PC-9 (cell line): ENCODE measurements around the gene HMGB2. TPM values are rescaled to one million over a fixed set of nuclear protein-coding genes. Genes with fewer than 3 reads are reported as not detected.

Experiments
- Bru-seq: library from RNA; stranded (reverse); fragments of 400-500 nt; gene quantifications from one replicate; lab custom pipeline; 2021; lab: Mats Ljungman, UMichigan
- BruChase-seq, 2 experiments: library from RNA; stranded (reverse); fragments of 400-500 nt; gene quantifications; one replicate each; lab custom pipeline; 2021; lab: Mats Ljungman, UMichigan
- BruUV-seq: library from RNA; stranded (reverse); fragments of 400-500 nt; replicated peaks from 2 replicates; lab custom pipeline; 2021; lab: Mats Ljungman, UMichigan
- CTCF ChIA-PET: fragments of 300-600 bp; sonication (Branson Sonifier 250); formaldehyde crosslinking; loops from one replicate; lab custom pipeline; 2022; ENCODE audit warnings: antibody characterized with exemption; lab: Charles Lee
- POLR2A ChIA-PET: fragments of 300-600 bp; sonication (Branson Sonifier 250); formaldehyde crosslinking; loops from one replicate; lab custom pipeline; 2022; ENCODE audit warnings: antibody characterized with exemption; ENCODE audit not compliant: unreplicated experiment; lab: Charles Lee
- DNase-seq, 2 experiments: peaks; one replicate each; pipeline versions ENCODE4 v3.0.0 to v3.0.0-alpha.2; 2015 to 2022; ENCODE audit warnings: mixed read lengths in 1 of 2
- H2AFZ ChIP-seq: fragments of 200-600 bp; sonication (generic); 2 replicates; pipeline ENCODE4 v1.8.1; 2017; ENCODE audit warnings: antibody characterized with exemption
- H3F3A ChIP-seq: fragments of 200-600 bp; sonication (generic); 2 replicates; pipeline ENCODE4 v1.8.1; 2017; ENCODE audit warnings: antibody characterized with exemption, mild to moderate bottlenecking, low read depth; ENCODE audit not compliant: insufficient read depth
- H3K27ac ChIP-seq: fragments of 200-600 bp; sonication (generic); 2 replicates; pipeline ENCODE4 v1.6.1; 2016; ENCODE audit warnings: mixed run types
- H3K27me3 ChIP-seq: fragments of 200-600 bp; sonication (generic); 2 replicates; pipeline ENCODE4 v1.6.1; 2016; ENCODE audit warnings: low read depth, mixed run types; ENCODE audit not compliant: insufficient read depth
- H3K36me3 ChIP-seq: fragments of 200-600 bp; sonication (generic); 2 replicates; pipeline ENCODE4 v1.6.1; 2016; ENCODE audit warnings: low read depth, mixed run types
- H3K4me1 ChIP-seq: fragments of 200-600 bp; sonication (generic); replicated peaks from 2 replicates; pipeline ENCODE4 v1.6.1; 2016; ENCODE audit warnings: mixed run types; ENCODE audit not compliant: insufficient read depth
- H3K4me2 ChIP-seq: fragments of 200-600 bp; sonication (generic); 2 replicates; pipeline ENCODE4 v1.6.1; 2017; ENCODE audit warnings: mixed run types
- H3K4me3 ChIP-seq: fragments of 200-600 bp; sonication (generic); 2 replicates; pipeline ENCODE4 v1.6.1; 2016; ENCODE audit warnings: mixed run types
- H3K79me2 ChIP-seq: fragments of 200-600 bp; sonication (generic); 2 replicates; pipeline ENCODE4 v1.6.1; 2017; ENCODE audit warnings: low read depth, mixed run types
- H3K9me2 ChIP-seq: fragments of 200-600 bp; sonication (generic); 2 replicates; pipeline ENCODE4 v1.8.1; 2017; ENCODE audit warnings: mild to moderate bottlenecking; ENCODE audit not compliant: insufficient read depth
- H3K9me3 ChIP-seq: fragments of 200-600 bp; sonication (generic); 2 replicates; pipeline ENCODE4 v1.8.1; 2016; ENCODE audit warnings: low read depth; ENCODE audit not compliant: insufficient read depth
- H4K20me1 ChIP-seq: fragments of 200-600 bp; sonication (generic); 2 replicates; pipeline ENCODE4 v1.8.1; 2017; ENCODE audit not compliant: insufficient read depth
- EZH2 ChIP-seq: fragments of 200-600 bp; sonication (generic); IDR thresholded peaks from 2 replicates; pipeline ENCODE4 v1.8.0; 2017; ENCODE audit warnings: antibody characterized with exemption, low read depth
- intact Hi-C: fragments of 100-400 bp; cut with micrococcal nuclease; formaldehyde crosslinking; loops from one replicate; pipeline ENCODE4 v1.10.0; 2022; ENCODE audit not compliant: unreplicated experiment
- long read RNA-seq: library from polyadenylated mRNA; stranded (forward); transcript quantifications from one replicate; pipeline ENCODE4 v2.0.0, GENCODE V29; 2022
- total RNA-seq: library from RNA; stranded (reverse); gene quantifications from 2 replicates; pipeline ENCODE4 v1.2.3, GENCODE V29; 2021
- TF ChIP-seq, protein P1 (sequence below): fragments of 200-600 bp; sonication (generic); conservative IDR thresholded peaks from 2 replicates; pipeline ENCODE4 v1.6.1; 2017; ENCODE audit warnings: mixed run types, antibody characterized with exemption, mild to moderate bottlenecking, moderate library complexity

Gene HMGB2
- 202 and 213 TPM in 2 replicates for total RNA-seq
- percentile 98 among the genes with signal in this experiment for Bru-seq, nascent RNA
- percentile 99 among the genes with signal in this experiment for BruChase-seq, experiment 1, labeled RNA remaining after a 2-hour chase
- percentile 99 among the genes with signal in this experiment for BruChase-seq, experiment 2, labeled RNA remaining after a 6-hour chase
- long read RNA-seq, transcript HMGB2-202 (4 exons, 1,032 nt): minor isoform, 17 of 468 reads
- long read RNA-seq, transcript HMGB2-203 (5 exons, 1,175 nt): minor isoform, 25 of 468 reads
- long read RNA-seq, transcript HMGB2-201 (5 exons, 1,889 nt): major isoform, 341 of 468 reads
- long read RNA-seq, partial matches to known transcripts: 10 of 468 reads
- long read RNA-seq, other reads (novel, unspliced or antisense): 75 of 468 reads

DNA sequence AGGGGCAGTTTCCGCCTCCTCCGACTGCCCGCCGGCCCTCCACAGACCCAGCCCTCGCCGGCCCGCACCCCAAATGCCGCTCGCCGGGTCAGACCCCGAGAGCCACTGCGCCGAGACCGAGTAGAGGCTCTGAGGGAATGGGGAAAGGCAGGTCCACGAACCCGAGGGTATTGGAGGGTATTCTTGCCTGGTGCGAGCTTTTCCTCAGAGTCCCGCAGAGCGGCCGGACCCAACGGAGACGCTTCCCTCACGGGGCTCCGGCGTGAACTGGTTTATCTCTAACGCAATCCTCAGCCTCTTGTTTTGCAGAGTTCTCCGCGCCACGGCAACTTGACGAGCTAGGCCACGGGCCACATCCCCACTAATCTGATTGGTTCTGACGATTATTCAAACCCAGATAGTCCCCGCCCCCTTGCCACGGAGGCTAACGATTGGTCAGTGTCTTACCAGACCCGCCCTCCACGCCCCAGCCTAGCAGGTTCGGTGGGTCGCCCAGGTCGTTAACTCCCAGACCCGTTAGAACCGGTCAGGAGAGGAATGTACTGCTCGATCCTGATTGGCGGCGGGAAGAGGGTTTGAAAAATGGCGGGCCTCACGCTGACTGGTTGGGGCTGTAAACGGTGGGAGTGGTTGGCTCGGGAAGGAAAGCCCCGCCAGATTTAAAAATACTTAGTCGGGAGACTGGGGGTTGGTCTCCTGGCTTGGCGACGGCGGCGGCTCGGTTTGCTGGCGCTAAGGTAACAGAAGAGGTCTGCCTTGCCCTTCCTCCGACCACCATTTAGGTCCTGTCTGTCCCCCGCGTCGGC lies at the start of gene HMGB2:
TSS of gene HMGB2 (minus strand) at position 274 of the 806 bp plus-strand sequence. CDS start 709 bp downstream, outside the sequence.
- H3K4me2 ChIP-seq: peak within 1 kb of the TSS; percentile 98
- H3F3A ChIP-seq: peaks cover 18% of the 10 kb centered on the region; the same call in 1 of the 2 replicates
- H3K4me1 ChIP-seq: peaks cover 25% of the 10 kb centered on the region
- H3K9me2 ChIP-seq: no peaks in the 10 kb centered on the region
- intact Hi-C loops: loop anchor here (1.0 kb wide), 2 partner anchors 36 to 143 kb away; partner anchors contain the start of gene SAP30
- H3K27ac ChIP-seq: peak within 1 kb of the TSS; percentile 79
- no peaks in the 10 kb centered on the region for H4K20me1 ChIP-seq
- no peak for TF ChIP-seq EZH2
- TF ChIP-seq, protein P1, sequence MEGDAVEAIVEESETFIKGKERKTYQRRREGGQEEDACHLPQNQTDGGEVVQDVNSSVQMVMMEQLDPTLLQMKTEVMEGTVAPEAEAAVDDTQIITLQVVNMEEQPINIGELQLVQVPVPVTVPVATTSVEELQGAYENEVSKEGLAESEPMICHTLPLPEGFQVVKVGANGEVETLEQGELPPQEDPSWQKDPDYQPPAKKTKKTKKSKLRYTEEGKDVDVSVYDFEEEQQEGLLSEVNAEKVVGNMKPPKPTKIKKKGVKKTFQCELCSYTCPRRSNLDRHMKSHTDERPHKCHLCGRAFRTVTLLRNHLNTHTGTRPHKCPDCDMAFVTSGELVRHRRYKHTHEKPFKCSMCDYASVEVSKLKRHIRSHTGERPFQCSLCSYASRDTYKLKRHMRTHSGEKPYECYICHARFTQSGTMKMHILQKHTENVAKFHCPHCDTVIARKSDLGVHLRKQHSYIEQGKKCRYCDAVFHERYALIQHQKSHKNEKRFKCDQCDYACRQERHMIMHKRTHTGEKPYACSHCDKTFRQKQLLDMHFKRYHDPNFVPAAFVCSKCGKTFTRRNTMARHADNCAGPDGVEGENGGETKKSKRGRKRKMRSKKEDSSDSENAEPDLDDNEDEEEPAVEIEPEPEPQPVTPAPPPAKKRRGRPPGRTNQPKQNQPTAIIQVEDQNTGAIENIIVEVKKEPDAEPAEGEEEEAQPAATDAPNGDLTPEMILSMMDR: no peak
- no peaks in the 10 kb centered on the region for H3K9me3 ChIP-seq
- ChIA-PET POLR2A (interaction anchor here (0.5 to 0.7 kb wide), 5 partner anchors 35 to 361 kb away, joined by 3 to 6 read pairs (median 4); no protein-coding TSS in a partner anchor), CTCF (interaction anchor here (0.6 kb wide), 1 partner anchor 1338 kb away, joined by 5 read pairs; no protein-coding TSS in a partner anchor)
- BruUV-seq: no TSS peak
- DNase-seq: peak; percentile 96 to 99
- H3K4me3 ChIP-seq: peak within 1 kb of the TSS; percentile 96
- H2AFZ ChIP-seq: peak within 1 kb of the TSS; percentile 99
- H3K79me2 ChIP-seq: peaks cover 31% of the 10 kb centered on the region
- H3K36me3 ChIP-seq: no peaks in the 10 kb centered on the region
- no peaks in the 10 kb centered on the region for H3K27me3 ChIP-seq

DNA sequence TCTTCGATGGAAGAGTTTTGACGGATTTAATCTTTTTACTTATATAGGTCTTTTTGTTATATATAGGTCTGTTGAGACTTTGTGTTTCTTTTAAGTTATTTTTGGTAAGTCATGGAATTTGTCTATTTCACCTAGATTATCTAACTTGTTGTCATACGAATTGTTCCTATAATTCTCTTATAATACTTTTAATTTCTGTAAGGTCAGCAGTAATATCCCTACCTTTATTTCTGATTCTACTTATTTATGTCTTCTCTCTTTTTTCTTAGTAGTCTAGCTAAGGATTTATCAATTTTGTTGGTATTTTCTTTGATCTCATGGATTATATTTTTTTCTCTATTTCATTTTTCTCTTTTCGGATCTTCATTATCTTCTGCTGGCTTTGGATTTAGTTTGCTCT lies 48.2 kb upstream of the HMGB2 start:
- Histone ChIP-seq H3K27ac (no peak overlapping the region), H3K9me2 (no peaks in the 10 kb centered on the region), H3F3A (no peaks in the 10 kb centered on the region), H3K36me3 (no peaks in the 10 kb centered on the region), H3K4me2 (no peak overlapping the region), H3K4me1 (no peaks in the 10 kb centered on the region), H2AFZ (no peak overlapping the region), H3K4me3 (no peak overlapping the region), H3K79me2 (no peaks in the 10 kb centered on the region), H3K9me3 (no peaks in the 10 kb centered on the region), H4K20me1 (no peaks in the 10 kb centered on the region), H3K27me3 (no peaks in the 10 kb centered on the region)
- no peak for DNase-seq
- intact Hi-C loops: no loop called here
- TF ChIP-seq, protein P1: no peak
- TF ChIP-seq EZH2: no peak
- POLR2A ChIA-PET: no interaction called here
- no TSS peak for BruUV-seq
- CTCF ChIA-PET: no interaction called here

DNA sequence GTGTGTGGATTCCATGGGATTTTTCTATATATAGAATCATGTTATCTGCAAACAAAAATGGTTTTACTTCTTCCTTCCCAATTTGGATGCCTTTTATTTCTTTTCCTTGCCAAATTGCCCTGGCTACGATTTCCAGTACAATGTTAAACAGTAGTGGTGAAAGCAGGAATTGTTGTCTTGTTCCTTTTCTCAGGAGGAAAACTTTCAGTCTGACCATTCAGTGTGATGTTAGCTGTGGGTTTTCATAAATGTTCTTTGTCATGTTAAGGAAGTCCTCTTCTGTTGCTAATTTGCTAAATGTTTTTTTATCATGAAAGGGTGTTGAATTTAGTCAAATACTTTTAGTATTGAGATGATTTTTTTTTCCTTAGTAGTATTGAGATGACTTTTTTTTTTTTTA lies 47.5 kb upstream of the HMGB2 start:
- POLR2A ChIA-PET: no interaction called here
- H3K9me2 ChIP-seq: no peaks in the 10 kb centered on the region
- no TSS peak for BruUV-seq
- CTCF ChIA-PET: interaction anchor here (0.7 kb wide), 1 partner anchor 44 kb away, joined by 6 read pairs; no protein-coding TSS in a partner anchor
- TF ChIP-seq, protein P1: no peak
- no peak for TF ChIP-seq EZH2
- no peak overlapping the region for H3K4me3 ChIP-seq
- H3F3A ChIP-seq: no peaks in the 10 kb centered on the region
- no peaks in the 10 kb centered on the region for H3K36me3 ChIP-seq
- H3K4me2 ChIP-seq: no peak overlapping the region
- H3K27me3 ChIP-seq: no peaks in the 10 kb centered on the region
- DNase-seq: no peak
- intact Hi-C loops: no loop called here
- H3K79me2 ChIP-seq: no peaks in the 10 kb centered on the region
- no peaks in the 10 kb centered on the region for H3K4me1 ChIP-seq
- H4K20me1 ChIP-seq: no peaks in the 10 kb centered on the region
- H3K9me3 ChIP-seq: no peaks in the 10 kb centered on the region
- no peak overlapping the region for H3K27ac ChIP-seq
- no peak overlapping the region for H2AFZ ChIP-seq
